NT2/D1 (cell line): ENCODE measurements around the gene STARD4.

Experiments
- SUZ12 ChIP-seq: IDR thresholded peaks from 2 replicates; pipeline ENCODE4 v1.6.1; 2011; ENCODE audit not compliant: insufficient read length, insufficient read depth; ENCODE audit errors: extremely low read depth
- YY1 ChIP-seq: IDR thresholded peaks from 2 replicates; pipeline ENCODE4 v1.6.1; 2011; ENCODE audit not compliant: insufficient read length, insufficient read depth
- ZNF274 ChIP-seq: IDR thresholded peaks from 2 replicates; pipeline ENCODE4 v1.6.1; 2011; ENCODE audit warnings: mild to moderate bottlenecking, low read depth, low read length

GRCh38 chr5:111453747-111454146, 58.6 kb downstream of the STARD4 start:
- TF ChIP-seq ZNF274, result no peak
- TF ChIP-seq SUZ12, result no peak
- no peak for TF ChIP-seq YY1
